HG03159 (cell line): Measurements from ENCODE around the gene SEC14L5.
"Not testable (repeated sequence)": the region's sequence is repeated elsewhere in the genome, so short reads cannot be mapped to it uniquely, and the experiment has no call there.

Source experiments
- ATAC-seq: cut with Tn5 transposase; IDR thresholded peaks from one replicate; pipeline ENCODE4 v1.9.1; 2021; ENCODE audit warnings: mild to moderate bottlenecking, moderate library complexity; ENCODE audit not compliant: unreplicated experiment

The SEC14L5 gene

DNA sequence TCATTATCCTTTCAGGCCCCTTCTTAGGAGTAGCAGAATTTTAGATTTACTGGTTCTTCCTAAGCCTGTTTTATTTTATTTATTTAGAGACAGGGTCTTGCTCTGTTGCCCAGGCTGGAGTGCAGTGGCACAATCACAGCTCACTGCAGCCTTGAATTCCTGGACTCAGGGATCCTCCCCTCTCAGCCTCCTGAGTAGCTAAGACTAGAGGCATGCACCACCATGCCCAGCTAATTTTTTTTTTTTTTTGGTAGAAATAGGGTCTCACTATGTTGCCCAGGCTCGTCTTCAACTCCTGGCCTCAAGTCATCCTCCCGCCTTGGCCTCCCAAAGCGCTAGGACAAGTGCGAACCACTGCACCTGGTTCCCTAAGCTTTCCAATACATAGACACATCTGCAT is 28.5 kb upstream of the SEC14L5 start:
- not testable (repeated sequence) for ATAC-seq

DNA sequence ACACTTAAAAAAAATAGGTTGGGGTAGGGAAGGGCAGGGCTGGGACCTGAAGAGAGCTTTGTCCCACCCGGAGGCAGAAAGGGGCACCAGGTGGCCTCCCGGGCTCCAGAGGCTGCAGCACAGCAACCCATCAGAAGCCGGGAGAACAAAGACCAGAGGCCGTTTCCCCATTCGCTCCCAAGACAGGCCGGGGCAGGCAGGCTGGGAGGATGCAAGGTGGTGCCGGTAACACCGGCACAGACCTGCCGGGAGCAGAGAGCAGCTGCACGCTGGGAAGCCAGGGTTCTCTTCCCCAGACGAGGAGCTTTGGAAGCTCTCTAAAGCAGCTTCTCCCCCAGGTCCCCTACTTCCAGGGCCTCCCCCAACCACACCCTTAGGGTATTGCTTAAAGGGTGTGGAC is 26.7 kb upstream of the SEC14L5 start:
- no peak for ATAC-seq

DNA sequence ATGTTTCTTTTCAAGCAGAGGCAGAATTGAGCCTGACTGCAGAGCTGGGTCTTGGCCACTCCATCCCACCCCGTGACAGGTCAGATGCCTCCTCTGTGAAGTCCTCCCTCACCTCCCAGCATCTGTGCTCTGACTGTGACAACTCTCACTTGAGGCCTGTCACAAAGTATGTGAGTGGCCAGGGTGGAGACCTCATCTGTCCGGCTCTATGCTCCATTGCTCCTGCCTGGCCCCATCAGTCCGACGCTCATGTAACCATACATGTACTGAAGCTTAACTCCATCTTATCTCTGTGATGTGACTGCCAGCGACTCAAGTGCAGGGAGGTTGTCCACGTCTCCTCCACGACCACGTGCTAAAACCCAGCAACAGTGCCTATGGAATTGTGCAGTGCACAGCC is 24.7 kb upstream of the SEC14L5 start:
- no peak for ATAC-seq

DNA sequence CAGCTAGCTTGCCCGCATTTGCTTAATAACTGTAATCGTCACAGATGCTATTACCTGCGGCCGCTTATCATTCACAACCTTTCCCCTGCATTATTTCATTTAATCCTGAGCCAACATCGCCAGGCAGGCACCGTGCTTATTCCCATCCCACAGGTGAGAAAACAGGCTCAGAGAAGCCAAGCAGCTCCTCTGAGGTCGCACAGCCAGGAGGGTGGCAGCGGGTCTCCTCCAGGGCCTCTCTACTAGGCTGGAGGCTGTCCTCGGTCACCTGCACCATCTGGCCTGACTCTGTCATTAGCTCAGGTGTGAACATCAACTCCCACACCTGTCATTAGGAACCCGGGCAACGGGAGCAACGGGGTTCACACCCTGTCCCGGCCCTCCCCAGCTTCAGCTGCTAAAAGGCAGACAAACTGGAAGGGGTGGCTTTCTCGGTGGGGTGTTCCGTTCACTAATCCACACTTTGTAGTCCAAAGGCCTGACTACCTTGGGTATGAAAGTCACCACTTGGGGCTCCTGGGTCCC is 24.2 kb upstream of the SEC14L5 start:
- ATAC-seq, result no peak

DNA sequence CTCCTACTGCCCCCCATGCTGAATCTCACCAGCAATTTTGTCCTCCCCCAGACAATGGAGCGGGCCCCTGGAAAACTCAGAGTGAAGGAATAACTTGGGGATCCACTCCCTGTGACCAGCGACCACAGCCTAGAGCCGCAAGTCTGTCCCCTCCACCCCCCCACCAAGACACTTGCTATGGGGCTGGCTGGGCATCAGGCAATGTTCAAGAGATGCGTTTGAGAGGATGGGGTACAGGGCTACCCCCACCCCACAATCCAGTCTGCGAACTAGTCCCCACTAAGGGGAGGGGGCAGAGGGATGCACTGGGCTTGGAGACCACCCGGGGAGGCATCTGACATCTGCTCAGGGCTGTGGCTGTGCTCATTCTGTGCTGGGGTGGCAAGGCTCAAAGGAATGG is 23.5 kb upstream of the SEC14L5 start:
- no peak for ATAC-seq

DNA sequence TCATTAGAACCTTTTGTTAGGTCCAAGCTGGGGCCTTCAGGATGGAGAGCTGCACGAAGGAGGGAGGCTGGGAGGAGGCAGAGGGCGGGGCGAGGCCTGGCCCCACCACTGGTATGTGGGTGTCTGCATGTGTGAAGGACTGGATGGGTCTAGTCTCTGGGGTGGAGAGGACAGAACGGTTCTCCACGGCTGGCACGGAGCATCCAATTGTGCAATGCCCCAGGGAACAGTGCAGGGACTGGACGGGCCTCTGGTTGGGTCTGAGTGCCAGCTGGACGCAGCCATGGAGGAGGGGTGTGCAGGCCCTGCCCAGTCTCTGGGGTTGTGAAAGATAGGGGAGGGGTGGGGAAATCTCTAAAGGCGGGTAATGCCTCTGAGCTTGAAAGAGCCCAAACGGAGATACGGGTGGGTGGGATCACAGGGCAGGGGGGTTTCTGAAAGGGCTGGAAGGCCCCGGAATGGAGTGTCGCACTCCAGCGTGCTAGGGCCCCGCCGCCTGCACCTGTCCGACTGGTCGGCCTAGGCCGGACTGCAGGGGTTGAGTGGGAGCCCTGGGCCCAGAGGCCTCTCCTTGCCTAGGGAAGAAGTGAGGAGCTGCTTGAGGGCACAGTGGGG is 22.8 kb upstream of the SEC14L5 start:
- no peak for ATAC-seq

DNA sequence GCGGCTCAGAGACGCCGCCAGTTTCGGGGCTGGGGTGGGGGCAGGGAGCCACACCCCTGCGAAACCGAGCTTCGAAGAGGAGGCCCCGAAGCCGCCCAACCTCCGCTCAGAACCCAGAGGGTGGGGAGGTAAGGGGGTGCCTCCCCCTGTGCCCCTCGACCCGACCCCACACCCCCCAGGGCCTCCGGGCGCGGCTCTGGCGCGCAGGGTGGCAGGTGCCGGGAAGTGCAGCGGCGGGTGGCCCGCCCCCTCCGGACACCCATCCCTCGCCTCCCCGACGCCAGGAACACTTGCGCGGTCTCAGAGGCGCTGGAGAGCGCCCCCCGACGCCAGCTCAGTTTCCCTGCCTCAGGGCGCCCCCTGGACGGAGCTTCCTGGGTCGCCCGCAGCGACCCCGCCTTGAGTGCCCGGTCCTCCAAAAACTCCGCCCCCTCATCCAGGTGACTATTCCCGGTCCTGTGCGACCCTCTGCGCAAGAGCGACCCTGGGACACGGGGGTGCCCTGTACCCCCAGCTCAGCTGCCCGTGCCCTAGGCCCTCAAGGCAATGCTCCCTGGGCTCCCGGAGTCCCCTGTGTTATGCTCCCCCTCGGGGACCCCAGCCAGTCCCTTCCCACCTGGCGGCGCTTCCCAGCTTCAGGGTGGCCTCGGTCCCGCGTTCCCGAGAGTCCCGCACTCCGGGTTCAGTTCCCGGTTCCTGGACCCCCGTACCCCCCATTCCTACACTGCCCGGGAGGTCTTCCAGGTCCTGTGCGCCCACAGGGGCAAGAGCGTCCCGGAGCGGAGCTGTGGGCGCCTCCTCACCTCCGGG is 21.7 kb upstream of the SEC14L5 start:
- no peak for ATAC-seq

DNA sequence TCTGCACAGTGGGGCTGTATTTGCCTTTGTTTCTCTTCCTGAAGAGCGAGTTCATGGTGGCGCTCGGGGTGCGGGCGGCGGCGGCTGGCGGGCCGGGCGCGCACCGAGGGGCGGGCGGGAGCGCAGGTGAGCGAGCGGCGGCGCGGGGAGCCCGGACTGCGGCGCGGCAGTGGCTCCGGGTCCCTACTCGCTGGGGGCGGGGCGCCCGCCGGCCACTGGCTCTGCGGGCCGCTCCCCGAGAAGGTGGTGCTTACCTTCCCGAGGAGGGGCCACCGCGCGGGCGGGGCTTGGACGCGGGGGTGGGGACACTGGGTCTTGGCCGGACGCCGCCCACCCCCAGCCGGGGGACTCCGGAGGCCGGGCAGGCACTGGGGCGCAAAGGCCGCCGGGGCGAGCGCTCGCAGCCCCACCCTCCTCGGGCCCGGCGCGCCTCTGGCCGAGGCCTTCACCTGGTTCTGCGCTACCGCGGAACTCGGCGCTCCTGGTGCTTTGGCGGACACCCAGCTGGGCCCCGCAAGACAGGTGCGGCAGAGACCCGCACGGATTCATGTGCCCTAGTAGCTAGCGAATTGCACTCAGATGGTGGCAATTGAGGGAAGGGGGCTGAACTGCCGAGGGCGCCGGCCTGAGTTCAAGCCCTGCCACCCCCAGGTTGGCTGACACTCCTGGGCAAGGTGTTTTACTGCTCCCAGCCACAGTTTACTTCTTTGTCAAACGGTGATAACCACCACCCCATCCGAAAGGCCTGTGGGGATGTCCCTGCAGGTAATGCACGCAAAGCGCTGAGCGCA is 20.9 kb upstream of the SEC14L5 start, which contains the start of gene PPL:
Gene PPL (minus strand): TSS at position 158 of the 791 bp plus-strand sequence. CDS start 103 bp downstream, at position 55.
- ATAC-seq, result no peak

DNA sequence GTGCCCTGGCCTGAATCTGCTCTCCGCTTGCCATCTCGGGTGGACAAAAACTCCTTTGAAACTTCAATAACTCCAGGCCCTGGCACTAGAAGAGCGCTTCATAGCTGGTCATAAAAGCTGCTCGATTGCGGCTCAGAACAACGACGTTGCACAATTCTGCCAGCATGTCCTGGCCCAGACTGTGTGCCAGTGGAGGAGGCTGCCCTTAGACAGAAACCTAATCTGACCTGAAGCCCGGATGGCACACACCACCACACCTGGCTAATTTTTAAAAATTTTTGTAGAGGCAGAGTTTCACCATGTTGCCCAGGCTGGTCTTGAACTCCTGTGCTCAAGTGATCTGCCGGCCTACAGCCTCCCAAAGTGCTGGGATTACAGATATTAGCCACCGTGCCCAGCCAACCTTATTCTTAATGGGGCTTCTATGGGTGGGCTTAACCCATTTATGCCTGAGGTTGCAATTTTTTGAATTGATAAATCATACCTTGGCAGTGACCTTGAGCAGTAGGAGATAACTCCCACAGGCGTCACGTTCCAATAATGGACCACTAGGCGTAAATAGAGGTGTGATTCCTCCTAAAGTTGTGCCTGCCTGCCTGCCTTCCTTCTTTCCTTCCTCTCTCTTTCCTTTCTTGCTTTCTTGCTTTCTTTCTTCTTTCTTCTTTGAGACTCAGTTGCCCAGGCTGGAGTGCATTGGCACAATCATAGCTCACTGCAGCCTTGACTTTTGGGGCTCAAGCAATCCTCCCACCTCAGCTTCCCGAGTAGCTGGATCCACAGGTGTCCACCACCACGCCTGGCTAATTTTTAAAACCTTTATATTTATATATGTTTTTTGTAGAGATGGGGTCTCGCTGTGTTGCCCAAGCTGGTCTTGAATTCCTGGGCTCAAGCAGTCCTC is 20.1 kb upstream of the SEC14L5 start:
- ATAC-seq, result no peak

DNA sequence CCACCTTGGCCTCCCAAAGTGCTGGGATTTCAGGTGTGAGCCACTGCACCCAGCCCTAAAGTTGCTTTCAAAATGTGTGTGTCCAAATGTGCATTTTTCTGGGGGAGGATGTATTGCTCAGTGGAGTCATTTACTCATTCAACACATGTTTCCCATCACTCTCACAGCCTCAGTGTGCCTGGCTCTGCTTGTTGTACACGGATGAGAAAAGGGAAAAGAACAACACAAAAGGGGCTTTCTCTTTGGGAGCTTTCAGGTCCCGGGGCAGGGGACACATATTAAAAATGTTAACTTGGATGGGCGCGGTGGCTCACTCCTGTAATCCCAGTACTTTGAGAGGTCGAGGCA is 19.5 kb upstream of the SEC14L5 start:
- no peak for ATAC-seq

DNA sequence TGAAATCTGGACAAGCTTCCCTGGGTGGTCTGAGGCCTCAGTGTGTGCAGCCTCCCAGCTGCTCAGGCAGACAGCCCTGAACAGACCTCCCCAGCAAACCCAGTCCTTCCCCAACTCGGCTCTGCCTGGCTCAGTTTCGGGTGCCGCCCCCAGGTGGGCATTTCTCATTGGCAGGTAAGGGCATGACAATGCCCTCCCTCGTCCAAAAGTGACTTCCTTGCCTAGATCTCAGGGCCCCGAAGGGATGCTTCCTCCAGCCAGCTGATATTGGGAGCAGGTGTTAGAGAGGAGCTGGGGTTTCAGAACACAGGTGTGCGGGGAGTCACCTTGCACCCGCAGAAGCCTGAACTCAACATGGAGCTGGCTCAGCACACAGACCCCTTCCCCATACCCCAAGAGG is 17.4 kb upstream of the SEC14L5 start:
- no peak for ATAC-seq

DNA sequence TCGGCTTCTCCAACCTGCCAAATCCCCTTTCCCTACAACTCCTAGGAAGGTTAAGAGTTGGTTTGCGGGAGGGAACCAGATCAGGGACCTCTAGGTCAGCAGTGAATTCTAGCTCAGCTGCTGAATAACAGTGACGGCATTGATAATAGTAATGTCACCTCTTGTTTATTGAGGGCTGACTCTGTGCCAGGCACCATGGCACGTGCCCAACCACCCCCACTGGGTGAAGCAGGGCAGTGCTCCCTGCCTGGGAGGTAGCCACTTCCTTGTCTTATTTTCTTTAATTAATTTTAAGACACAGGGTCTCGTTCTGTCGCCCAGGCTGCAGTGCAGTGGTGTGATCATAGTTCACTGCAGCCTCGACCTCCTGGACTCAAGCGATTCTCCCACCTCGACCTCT is 15.6 kb upstream of the SEC14L5 start:
- no peak for ATAC-seq

DNA sequence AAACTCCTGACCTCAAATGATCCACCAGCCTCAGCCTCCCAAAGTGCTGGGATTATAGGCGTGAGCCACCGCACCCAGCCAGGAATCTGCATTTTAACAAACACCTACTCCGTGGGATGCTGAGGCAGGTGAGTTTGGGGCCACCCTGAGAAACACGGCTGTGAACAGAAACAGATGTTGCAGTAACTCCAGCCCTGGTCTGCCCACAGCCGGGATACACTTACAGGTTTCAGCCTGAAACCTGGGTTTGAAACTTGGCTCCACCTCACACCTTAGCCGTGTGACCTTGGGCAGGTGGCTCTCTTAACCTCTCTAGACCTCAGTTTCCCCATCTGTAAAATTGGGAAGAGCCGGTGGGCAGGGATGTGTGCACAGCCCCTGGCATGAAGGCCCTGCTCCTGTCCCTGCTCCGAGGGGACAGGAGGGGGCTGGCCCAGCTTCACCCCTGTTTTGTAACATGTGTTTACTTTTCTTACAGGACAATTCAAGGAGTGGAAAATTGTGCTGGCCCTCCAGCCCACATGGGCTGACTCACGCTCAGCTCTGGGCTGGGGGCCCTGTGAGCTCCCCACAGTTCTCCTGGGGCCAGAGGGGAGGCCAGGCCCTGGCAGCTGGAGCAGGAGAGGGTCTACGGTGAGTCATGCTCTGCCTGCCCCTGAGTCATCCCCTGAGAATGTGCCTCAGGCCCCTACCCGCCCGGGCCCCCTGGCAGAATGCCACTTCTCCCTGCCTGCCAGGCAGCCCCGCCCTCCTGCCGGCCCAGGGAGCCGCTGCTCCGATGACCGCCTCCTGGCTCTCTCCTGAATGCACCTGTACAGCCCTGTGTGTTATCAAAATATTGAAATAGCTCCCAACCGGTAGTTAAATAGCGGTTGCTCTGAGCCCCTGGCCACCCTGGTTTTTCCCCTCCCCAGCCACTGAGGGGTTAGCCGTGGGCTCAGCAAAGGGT is 13.5 kb upstream of the SEC14L5 start:
- no peak for ATAC-seq

DNA sequence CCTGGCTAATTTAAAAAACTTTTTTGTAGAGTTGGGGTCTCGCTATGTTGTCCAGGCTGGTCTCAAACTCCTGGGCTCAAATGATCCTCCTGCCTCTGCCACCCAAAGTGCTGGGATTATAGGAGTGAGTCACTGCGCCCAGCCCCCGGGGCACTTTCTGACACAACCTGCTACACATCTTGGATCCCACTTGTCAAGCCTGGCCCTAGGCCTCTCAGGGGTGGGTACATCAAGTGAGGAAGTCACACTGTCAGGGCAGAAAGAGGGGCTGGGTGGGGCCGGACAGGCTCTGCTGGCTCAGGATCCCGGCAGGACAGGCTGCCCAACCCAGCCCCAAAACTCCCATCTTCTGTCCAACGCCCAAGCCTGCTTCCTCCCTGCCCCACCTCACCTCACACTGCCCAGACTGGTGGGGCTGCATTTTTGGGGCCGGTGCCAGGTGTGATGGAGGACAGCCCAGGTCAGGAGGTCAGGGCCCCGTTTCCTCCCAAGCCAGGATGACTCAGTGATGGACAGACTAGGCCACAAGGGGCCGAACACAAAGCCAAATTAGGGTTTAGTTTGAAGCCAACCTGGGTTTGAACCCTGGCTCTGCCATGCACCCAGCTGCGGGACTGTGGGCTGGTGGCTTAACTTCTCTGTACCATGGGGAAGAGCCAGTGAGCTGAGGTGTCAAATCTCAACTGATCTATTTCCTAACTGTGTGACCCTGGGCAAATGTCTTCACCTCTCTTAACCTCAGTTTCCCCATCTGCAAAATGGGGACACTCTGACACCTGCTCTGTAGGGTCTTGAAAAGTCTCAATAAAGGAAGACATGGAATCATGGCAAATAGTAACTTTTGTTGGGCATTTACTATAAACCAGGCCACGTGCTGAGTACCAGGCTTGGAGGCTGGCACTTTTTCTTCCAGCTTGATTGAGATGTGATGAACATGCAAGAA is 12.3 kb upstream of the SEC14L5 start:
- no peak for ATAC-seq

DNA sequence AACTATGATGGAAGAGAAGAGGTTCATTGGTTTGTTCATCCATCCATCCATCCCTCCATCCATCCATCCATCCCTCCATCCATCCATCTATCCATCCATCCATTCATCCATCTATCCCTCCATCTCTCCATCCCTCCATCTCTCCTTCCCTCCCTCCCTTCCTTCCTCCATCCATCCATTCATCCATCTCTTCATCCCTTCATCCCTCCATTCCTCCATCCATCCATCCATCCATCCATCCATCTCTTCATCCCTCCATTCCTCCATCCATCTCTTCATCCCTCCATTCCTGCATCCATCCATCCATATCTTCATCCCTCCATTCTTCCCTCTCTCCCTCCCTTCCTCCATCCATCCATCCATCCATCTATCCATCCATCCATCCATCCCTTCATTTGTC is 11.2 kb upstream of the SEC14L5 start:
- ATAC-seq, result no peak

DNA sequence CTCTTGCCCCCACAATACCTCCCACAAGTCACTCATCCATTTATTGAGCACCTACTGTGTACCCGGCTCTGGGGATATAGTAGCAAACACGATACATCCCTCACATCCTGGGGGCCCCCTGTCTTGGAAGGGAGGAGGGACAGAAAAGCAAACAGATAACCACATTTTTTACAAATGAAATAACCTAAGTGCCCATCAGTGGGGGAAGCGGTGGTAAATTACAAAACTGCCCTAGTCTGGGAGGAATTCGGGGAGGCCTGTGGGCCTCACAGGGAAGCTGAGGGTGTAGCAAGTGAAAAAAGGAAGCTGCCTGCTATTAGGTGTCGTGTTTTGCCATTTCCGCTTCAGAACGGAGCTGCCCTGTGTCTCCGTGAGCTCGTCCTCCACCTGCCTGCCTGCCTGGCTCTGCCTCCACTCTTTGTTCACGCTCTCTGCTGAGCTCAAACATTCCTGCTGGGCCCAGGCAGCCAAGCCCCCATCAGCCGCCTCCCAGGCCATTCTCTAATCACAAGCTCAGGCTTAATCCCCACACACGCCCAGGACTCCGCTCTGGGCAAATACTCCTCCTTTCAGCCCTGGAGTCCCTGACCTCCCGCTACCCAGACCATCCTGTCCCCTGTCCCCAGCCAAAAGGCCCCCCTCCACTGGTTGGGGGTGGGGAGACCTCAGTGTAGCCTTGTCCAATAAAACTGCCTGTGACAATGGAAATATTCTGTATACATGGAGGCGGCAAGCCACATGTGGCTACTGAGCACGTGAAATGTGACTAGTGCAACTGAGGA is 10.2 kb upstream of the SEC14L5 start:
- no peak for ATAC-seq

DNA sequence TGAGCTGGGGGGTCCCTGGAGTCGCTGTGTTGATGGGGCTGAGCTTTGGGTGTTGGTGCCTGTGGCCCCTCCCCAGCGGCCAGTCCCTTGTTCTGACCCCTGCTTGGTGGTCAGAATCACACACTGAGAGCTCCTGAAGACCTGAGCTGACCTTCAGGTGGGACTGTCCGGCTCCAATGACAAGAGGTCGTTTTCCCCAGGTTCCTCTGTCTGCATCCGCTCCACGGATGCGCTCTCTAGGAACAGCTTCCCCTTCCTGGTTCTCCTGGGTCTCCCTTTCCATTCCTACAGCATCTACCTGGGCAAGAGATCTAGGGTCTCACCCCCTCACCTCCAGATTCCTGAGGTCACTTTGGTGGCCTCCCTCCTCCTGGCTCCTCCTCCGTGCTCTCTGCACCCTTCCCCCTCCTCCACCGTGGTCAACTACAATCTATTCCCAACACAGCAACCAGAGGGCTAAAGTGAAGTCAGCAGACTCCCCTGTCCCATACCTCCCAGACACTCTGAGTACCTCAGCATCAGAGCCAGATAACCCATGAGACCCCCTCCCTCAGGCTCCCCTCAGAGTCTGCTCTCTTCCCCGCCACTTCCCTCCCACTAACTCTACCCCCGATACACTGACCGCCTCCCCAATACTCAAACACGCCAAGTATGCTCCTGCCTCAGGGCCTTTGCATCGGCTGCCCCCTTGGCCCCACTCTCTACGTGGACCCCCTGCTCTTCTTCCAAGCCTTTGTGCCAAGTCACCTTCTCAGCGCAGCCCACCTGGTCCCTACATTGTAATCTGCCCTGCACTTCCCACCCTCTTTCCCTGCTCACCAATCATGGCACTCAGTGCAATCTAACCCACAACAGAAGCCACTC is 9.0 kb upstream of the SEC14L5 start:
- no peak for ATAC-seq
